Osteoblast (primary cell): Measurements from ENCODE around the gene RRAS2. TPM values are rescaled to one million over a fixed set of nuclear protein-coding genes. Genes with fewer than 3 reads are reported as not detected.

ENCODE experiments used
- DNase-seq: peaks from one replicate; pipeline ENCODE4 v3.0.0; 2011; ENCODE audit warnings: low spot score, mixed read lengths; ENCODE audit not compliant: insufficient read length; ENCODE audit errors: missing footprints
- H2AFZ ChIP-seq: 2 replicates; pipeline ENCODE4 v1.6.0; 2011; ENCODE audit warnings: mild to moderate bottlenecking, low read length
- H3K27ac ChIP-seq: 2 replicates; pipeline ENCODE4 v1.5.1; 2011; ENCODE audit warnings: mild to moderate bottlenecking, low read depth, low read length, moderate library complexity
- H3K27me3 ChIP-seq: 2 replicates; pipeline ENCODE4 v1.6.0; 2012; ENCODE audit warnings: mild to moderate bottlenecking, control low read depth, inconsistent platforms, low read length, moderate library complexity; ENCODE audit not compliant: insufficient read depth
- H3K36me3 ChIP-seq: 2 replicates; pipeline ENCODE4 v1.5.1; 2011; ENCODE audit warnings: mild to moderate bottlenecking, low read length, control low read depth, moderate library complexity; ENCODE audit not compliant: insufficient read depth
- H3K4me1 ChIP-seq: 2 replicates; pipeline ENCODE4 v1.5.1; 2011; ENCODE audit warnings: mild to moderate bottlenecking, low read length, control low read depth, moderate library complexity; ENCODE audit not compliant: insufficient read depth
- H3K4me2 ChIP-seq: 2 replicates; pipeline ENCODE4 v1.6.0; 2011; ENCODE audit warnings: mild to moderate bottlenecking, low read length; ENCODE audit not compliant: insufficient read depth
- H3K4me3 ChIP-seq: fragments of 200-600 bp; sonication (generic); 3 replicates; pipeline ENCODE4 v1.5.1; 2012; ENCODE audit warnings: mild to moderate bottlenecking, low read length, inconsistent platforms; ENCODE audit not compliant: insufficient read depth
- H3K79me2 ChIP-seq: 2 replicates; pipeline ENCODE4 v1.6.0; 2012; ENCODE audit warnings: mild to moderate bottlenecking, low read length, control low read depth, inconsistent platforms; ENCODE audit not compliant: insufficient read depth
- H3K9me3 ChIP-seq: 2 replicates; pipeline ENCODE4 v1.5.1; 2011; ENCODE audit warnings: low read depth, low read length, control low read depth
- H4K20me1 ChIP-seq: 2 replicates; pipeline ENCODE4 v1.6.0; 2012; ENCODE audit warnings: mild to moderate bottlenecking, low read length, control low read depth; ENCODE audit not compliant: insufficient read depth
- CTCF ChIP-seq: IDR thresholded peaks from 2 replicates; pipeline ENCODE4 v1.5.1; 2011; ENCODE audit warnings: mild to moderate bottlenecking, low read depth, low read length, moderate library complexity; ENCODE audit errors: extremely low read depth
- total RNA-seq: library from RNA; depleted of rRNA; stranded (reverse); fragments of >200 nt; gene quantifications from 2 replicates; pipeline ENCODE4 v1.2.3, GENCODE V29; 2012

The RRAS2 gene
- total RNA-seq, 1 donor, result 101 TPM

- H3K27me3 ChIP-seq, result no peaks in the 10 kb centered on the region
- H3K27ac ChIP-seq, result no peak overlapping the region
- no peak for TF ChIP-seq CTCF
- no peak for DNase-seq
- no peak overlapping the region for H3K4me3 ChIP-seq
- no peaks in the 10 kb centered on the region for H3K36me3 ChIP-seq
- H3K4me1 ChIP-seq, result no peaks in the 10 kb centered on the region
- H3K79me2 ChIP-seq, result no peaks in the 10 kb centered on the region
- H2AFZ ChIP-seq, result no peak overlapping the region
- H3K9me3 ChIP-seq, result no peaks in the 10 kb centered on the region
- H4K20me1 ChIP-seq, result no peaks in the 10 kb centered on the region
- H3K4me2 ChIP-seq, result no peak overlapping the region
These were observed 8.0 kb upstream of the RRAS2 start for GRCh38 chr11:14366936-14367335.

- H3K27ac ChIP-seq, result no peak overlapping the region
- H3K4me1 ChIP-seq, result peaks cover 2% of the 10 kb centered on the region
- DNase-seq, result no peak
- no peak overlapping the region for H3K4me2 ChIP-seq
- H3K27me3 ChIP-seq, result no peaks in the 10 kb centered on the region
- TF ChIP-seq CTCF, result no peak
- H3K9me3 ChIP-seq, result no peaks in the 10 kb centered on the region
- H4K20me1 ChIP-seq, result no peaks in the 10 kb centered on the region
- H3K36me3 ChIP-seq, result no peaks in the 10 kb centered on the region
- no peaks in the 10 kb centered on the region for H3K79me2 ChIP-seq
- H2AFZ ChIP-seq, result no peak overlapping the region
- H3K4me3 ChIP-seq, result no peak overlapping the region
These were observed 5.3 kb upstream of the RRAS2 start for GRCh38 chr11:14364322-14364721.

- Histone ChIP-seq H3K9me3 (no peaks in the 10 kb centered on the region), H3K4me3 (no peak overlapping the region), H3K4me2 (no peak overlapping the region), H3K27me3 (no peaks in the 10 kb centered on the region), H3K27ac (no peak overlapping the region), H3K4me1 (peaks cover 4% of the 10 kb centered on the region), H3K36me3 (no peaks in the 10 kb centered on the region), H4K20me1 (peaks cover 3% of the 10 kb centered on the region), H2AFZ (no peak overlapping the region), H3K79me2 (peaks cover 15% of the 10 kb centered on the region)
- DNase-seq, result no peak
- TF ChIP-seq CTCF, result no peak
These were observed 3.6 kb upstream of the RRAS2 start for GRCh38 chr11:14362611-14363010.

- H3K9me3 ChIP-seq, result no peaks in the 10 kb centered on the region
- peaks cover 9% of the 10 kb centered on the region for H3K4me1 ChIP-seq
- no peak overlapping the region for H3K27ac ChIP-seq
- peaks cover 8% of the 10 kb centered on the region for H4K20me1 ChIP-seq
- H2AFZ ChIP-seq, result no peak overlapping the region
- peaks cover 21% of the 10 kb centered on the region for H3K79me2 ChIP-seq
- no peaks in the 10 kb centered on the region for H3K36me3 ChIP-seq
- H3K27me3 ChIP-seq, result no peaks in the 10 kb centered on the region
- H3K4me2 ChIP-seq, result no peak overlapping the region
- TF ChIP-seq CTCF, result no peak
- H3K4me3 ChIP-seq, result no peak overlapping the region
- DNase-seq, result no peak
These were observed 3.0 kb upstream of the RRAS2 start for GRCh38 chr11:14361951-14362350.
